ENCODE data around the gene RAB31. TPM values are rescaled to one million over a fixed set of nuclear protein-coding genes. Genes with fewer than 3 reads are reported as not detected.

RAB31 gene
- total RNA-seq, 1 experiment from 2014 or later, result 32.9 TPM

GRCh38 chr18:9730786-9731185 lies 22.7 kb downstream of the RAB31 start:
- ATAC-seq, result no peak
- TF ChIP-seq FOXK1 (CRISPR knock-in tag; IDR thresholded peaks at IDR 0.05) (no peak), PRRX2 (CRISPR knock-in tag; IDR thresholded peaks at IDR 0.05) (no peak), JUN (CRISPR knock-in tag; IDR thresholded peaks at IDR 0.05) (no peak), ATF6 (CRISPR knock-in tag; IDR thresholded peaks at IDR 0.05) (no peak), ATF3 (CRISPR knock-in tag; conservative IDR thresholded peaks at IDR 0.05) (no peak), ETV6 (CRISPR knock-in tag; IDR thresholded peaks at IDR 0.05) (no peak), ZNF138 (CRISPR knock-in tag; conservative IDR thresholded peaks at IDR 0.05) (no peak), ZNF317 (CRISPR knock-in tag; IDR thresholded peaks at IDR 0.05; ENCODE audit: borderline replicate concordance, low read depth) (no peak), IRF2 (CRISPR knock-in tag; IDR thresholded peaks at IDR 0.05; ENCODE audit: borderline replicate concordance, low read depth) (no peak), STAT6 (CRISPR knock-in tag; conservative IDR thresholded peaks at IDR 0.05; ENCODE audit: low read depth) (no peak), AFF4 (CRISPR knock-in tag; IDR thresholded peaks at IDR 0.05; ENCODE audit: borderline replicate concordance) (no peak), HMGXB4 (CRISPR knock-in tag; IDR thresholded peaks at IDR 0.05) (no peak)
- no peaks in the 10 kb centered on the region for H3K27me3 Mint-ChIP-seq (ENCODE audit: low read depth)
- no peaks in the 10 kb centered on the region for H3K36me3 Mint-ChIP-seq
- CTCF ChIA-PET, result interaction anchor here (1.5 kb wide), 1 partner anchor 12 kb away, joined by 3 read pairs; no protein-coding TSS in a partner anchor
- H3K9me3 Mint-ChIP-seq, result no peaks in the 10 kb centered on the region
- no peak for DNase-seq (ENCODE audit: low spot score)
- no peak overlapping the region for H3K4me3 Mint-ChIP-seq
- peaks cover 14% of the 10 kb centered on the region for H3K4me1 Mint-ChIP-seq
- no peak overlapping the region for H3K27ac Mint-ChIP-seq
- POLR2A ChIA-PET, result no interaction called here

GRCh38 chr18:9731380-9731779 lies 23.3 kb downstream of the RAB31 start:
- Mint-ChIP-seq H3K27ac (no peak overlapping the region), H3K4me3 (no peak overlapping the region), H3K9me3 (no peaks in the 10 kb centered on the region), H3K4me1 (peaks cover 11% of the 10 kb centered on the region), H3K36me3 (no peaks in the 10 kb centered on the region), H3K27me3 (ENCODE audit: low read depth) (no peaks in the 10 kb centered on the region)
- ChIA-PET CTCF (interaction anchor here (1.5 kb wide), 1 partner anchor 11 kb away, joined by 3 read pairs; no protein-coding TSS in a partner anchor), POLR2A (no interaction called here)
- TF ChIP-seq AR (CRISPR knock-in tag; IDR thresholded peaks at IDR 0.05) (no peak), E2F5 (CRISPR knock-in tag; IDR thresholded peaks at IDR 0.05) (no peak), SMAD4 (CRISPR knock-in tag; IDR thresholded peaks at IDR 0.05) (no peak), NR2C2 (CRISPR knock-in tag; IDR thresholded peaks at IDR 0.05) (no peak), HMGA2 (CRISPR knock-in tag; IDR thresholded peaks at IDR 0.05) (no peak), CBFB (CRISPR knock-in tag; IDR thresholded peaks at IDR 0.05; ENCODE audit: low read depth) (no peak), TEAD4 (CRISPR knock-in tag; IDR thresholded peaks at IDR 0.05) (no peak), E2F4 (CRISPR knock-in tag; IDR thresholded peaks at IDR 0.05; ENCODE audit: borderline replicate concordance, low read depth) (no peak)
- ATAC-seq, result no peak
- no peak for DNase-seq (ENCODE audit: low spot score)

All from WTC11 (cell line).